Stimulated activated CD4-positive, alpha-beta T cell treated with anti-CD3 and anti-CD28 coated beads, TNF-alpha, amount 100 ng/mL, for 1 hour (primary cell): Measurements from ENCODE around the gene TEX2.
"Not testable (repeated sequence)": the region's sequence is repeated elsewhere in the genome, so short reads cannot be mapped to it uniquely, and the experiment has no call there.

Experiments used
- DNase-seq, 3 donors: peaks; one replicate each; pipeline ENCODE4 v3.0.0-alpha.2; 2020; ENCODE audit warnings: low read depth in 3 of 3, low spot score in 1 of 3

TEX2 gene

DNA sequence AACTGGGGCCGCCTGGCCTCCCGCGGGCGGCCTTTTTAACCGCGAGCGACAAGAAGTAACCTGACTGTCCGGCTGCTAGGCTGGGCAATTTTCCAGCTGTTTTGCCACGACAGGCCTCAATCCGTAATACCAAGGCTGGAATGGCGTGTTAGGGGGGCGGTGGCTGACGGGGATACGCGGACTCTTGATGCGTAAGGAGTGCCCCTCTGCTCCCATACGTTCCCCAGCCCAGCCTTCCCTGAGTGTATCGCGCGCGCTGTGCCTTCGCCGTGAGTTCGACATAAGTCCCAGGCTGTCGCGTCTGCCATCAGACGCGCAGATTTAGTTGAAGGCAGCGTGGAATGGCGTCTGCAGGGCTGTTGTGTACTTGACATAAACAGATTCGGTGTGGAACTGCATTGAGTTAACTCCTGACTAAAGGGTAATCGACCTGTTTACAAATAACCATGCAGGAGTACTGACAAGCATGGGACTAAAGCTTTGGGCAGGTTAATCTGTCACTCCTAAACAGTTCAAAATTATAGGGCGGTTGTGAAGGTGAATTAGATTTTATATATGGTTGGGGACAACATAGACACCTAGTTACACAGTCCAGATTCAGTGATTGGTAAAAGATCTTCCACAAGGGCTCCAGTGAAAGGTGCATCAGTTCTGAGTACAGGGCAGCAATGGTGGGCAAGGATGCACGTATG, 116.5 kb downstream of the TEX2 start:
- DNase-seq = peak in 2 of 3 donors; percentile 15 to 48

DNA sequence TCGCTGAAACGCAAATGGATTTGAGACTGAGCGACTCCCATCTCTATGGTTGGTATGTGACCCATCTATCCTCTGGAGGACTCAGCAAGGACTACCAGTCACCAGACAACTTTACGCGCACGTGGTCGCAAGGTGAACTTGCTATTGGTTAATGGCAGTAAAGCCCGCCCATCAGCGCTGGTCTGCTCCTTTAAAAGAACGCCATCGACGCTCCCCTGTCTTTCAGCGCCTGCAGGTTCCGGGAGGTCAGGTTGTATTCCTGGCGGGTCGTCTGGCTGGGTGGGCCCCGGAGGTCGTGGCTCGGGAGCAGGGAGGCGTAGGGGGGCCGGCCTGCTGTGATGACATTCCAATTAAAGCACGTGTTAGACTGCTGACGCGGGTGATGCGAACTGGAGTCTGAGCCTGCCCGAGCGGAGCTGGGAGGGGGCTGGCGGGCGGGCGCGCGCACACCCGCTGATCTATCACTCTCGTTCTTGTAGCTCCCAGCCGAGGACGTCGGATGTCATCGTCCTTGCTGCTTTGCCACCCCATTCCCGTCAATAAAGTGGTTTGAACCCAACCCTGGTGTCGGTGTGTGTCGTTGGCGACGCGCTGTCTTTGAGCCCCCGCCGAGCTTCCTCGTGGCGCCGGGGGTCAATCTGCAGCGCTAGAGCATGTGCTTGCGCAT, 117.2 kb downstream of the TEX2 start:
- DNase-seq = peak; percentile 86 to 94 (median 90)

GRCh38 chr17:64145375-64145750, 117.7 kb downstream of the TEX2 start:
- DNase-seq = no peak

- no peak for DNase-seq
These were observed 123.5 kb downstream of the TEX2 start for GRCh38 chr17:64139542-64139941.

- no peak for DNase-seq
These were observed 124.6 kb downstream of the TEX2 start for GRCh38 chr17:64138441-64138840.

DNA sequence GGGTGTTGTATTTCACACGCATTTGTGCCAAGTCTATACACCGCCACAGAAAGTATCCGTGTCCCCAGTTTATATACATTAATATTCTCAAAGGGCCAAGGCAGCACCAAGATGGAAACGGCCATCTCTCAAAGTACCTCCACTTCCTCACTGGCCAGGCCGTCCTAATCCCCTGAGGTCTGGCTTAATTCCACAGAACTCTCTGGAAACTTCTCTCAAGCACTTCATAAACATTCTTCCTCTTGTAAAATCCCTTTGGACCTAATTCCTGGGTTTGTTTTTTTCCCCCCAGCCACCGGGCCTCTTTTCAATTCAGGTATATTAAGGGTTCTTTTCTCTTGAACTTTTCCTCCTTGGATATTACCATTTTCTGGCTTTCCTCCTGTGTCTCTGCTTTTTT, 128.1 kb downstream of the TEX2 start:
- no peak for DNase-seq

DNA sequence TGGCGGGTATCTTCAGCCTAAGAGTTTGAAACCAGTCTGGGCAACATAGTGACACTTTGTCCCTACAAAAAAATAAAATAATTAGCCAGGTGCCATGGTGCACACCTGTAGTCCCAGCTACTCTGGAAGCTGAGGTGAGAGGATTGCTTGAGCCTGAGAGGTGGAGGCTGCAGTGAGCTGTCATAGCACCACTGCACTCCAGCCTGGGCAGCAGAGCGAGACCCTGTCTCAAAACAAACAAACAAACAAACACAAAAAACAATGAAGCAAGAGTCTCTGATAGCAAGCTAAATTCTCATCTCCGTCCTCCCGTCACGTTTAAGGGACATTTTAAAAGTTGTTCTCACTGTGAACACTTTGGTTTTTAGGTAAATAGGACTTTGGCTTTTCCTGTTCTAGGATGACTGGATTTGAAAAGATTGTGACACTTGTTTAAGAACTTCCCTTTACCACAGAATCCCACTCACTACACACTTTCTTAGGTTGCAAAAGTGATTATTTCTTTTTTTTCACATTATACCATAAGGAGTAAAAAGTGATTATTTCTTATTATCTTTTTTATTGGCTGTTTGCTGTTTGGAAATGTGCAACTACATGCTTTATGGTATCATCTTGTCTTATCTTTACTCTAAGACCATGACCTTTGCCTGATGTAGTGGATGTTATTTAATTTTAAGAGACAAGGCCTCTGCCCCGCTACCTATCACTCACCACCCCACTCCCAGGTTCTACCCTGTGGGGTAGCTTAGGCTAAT, 128.7 kb downstream of the TEX2 start:
- DNase-seq = no peak

GRCh38 chr17:64133546-64134215, 129.4 kb downstream of the TEX2 start:
- DNase-seq = no peak

DNA sequence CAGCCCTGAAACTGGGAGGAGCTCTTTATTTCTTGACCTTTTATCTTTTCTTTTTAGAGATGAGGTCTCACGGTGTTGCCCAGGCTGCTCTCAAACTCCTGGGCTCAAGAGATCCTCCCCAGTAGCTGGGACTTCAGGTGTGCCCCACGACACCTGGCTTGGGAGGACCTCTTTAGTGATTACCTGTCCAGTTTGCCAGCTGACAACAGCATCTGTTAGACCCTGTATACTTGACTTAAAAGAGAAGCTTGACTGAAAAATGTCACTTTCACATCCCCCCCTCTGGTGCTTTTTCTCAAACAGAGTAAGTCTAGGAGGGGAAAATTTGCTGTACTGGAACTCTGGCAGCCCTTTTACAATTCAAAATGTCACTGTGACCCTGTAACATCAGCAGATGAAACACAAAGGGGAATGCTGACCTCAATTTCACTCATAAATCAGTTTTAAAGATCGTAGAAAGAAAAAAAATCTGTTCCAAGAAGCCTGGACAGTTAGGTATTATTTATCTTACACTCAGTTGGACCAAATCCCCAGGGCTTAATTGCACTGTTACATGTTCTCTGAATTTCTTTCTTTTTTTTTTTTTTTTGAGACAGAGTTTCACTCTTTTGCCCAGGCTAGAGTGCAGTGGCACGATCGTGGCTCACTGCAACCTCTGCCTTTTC, 131.3 kb downstream of the TEX2 start:
- DNase-seq = no peak

DNA sequence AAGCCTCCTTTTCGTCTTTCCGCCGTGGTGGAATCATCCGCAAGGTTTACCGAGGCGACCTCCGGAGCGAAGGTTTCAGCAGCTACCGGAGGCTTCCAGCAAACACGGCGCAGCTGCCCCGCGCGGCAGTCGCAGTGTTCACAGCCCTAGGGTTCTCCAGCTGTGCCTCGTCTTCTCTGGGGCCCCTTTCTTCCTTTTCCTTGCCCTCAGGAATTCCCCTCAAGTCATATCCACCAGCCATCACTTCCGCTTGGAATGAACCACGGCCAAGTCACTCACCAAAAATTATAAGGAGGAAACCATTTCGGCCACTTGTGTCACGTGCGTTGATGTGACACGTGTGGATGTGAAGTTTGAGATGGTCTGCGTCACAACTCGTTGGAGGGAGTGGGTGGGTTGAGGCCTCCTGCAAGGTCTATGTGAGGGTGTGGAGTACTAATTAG, 132.5 kb downstream of the TEX2 start:
- peak in 2 of 3 donors; percentile 15 to 36 for DNase-seq

DNA sequence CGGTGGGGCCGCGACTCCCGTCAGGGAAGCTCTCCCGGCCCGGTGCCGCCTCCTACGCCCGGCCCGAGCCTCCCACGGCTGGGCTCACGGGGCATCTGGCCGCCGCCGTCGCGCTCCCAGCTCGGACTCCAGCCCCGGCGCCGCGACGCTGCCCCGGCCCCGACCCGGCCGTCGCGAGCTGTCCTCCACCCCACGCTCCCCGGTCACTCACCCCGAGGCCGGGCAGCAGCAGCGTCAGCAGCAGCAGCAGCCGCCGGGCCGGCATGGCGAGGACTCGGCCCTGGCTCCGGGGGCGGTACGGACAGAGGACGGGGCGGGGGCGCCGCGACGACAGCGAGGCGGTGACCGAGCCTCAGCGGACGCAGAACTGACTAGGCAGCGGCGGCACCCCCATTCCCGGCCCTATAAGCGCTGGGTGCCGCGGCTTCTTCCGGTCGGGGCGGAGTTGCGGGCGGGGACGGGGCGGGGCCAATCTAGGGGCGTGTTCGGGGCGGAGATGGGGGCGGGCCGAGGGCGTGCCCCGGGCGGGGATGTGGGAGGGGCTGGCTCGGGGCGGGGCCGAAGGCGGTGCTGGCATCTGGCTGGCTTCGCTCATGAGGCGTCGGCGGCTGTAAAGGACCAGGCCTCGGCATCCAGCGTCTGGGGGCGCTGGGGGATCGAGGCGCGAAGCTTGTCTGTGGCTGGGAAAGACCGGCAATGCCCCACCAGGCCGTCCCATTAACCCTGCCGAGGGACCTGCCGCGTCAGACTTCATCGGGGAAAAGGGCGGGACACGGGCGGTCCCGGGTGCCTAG, 133.1 kb downstream of the TEX2 start, which contains the start of gene ERN1:
TSS of gene ERN1 (minus strand) at position 380 of the 794 bp plus-strand sequence. CDS start at position 265, 115 bp downstream.
- DNase-seq = peak; percentile 83 to 90 (median 89)

DNA sequence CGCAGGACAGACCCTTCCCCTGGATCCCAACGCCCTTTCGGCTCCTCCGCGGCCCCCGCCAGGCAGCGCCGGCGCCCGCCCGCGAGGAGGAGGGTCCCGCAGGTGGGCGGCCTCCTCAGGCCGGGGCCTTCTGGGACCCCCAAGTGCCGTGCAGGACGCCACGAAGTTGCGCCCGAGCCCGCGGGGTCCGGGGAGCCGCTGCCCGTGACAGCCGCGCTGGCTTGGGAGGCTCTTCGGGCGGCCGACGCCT, 133.6 kb downstream of the TEX2 start:
- DNase-seq = no peak

DNA sequence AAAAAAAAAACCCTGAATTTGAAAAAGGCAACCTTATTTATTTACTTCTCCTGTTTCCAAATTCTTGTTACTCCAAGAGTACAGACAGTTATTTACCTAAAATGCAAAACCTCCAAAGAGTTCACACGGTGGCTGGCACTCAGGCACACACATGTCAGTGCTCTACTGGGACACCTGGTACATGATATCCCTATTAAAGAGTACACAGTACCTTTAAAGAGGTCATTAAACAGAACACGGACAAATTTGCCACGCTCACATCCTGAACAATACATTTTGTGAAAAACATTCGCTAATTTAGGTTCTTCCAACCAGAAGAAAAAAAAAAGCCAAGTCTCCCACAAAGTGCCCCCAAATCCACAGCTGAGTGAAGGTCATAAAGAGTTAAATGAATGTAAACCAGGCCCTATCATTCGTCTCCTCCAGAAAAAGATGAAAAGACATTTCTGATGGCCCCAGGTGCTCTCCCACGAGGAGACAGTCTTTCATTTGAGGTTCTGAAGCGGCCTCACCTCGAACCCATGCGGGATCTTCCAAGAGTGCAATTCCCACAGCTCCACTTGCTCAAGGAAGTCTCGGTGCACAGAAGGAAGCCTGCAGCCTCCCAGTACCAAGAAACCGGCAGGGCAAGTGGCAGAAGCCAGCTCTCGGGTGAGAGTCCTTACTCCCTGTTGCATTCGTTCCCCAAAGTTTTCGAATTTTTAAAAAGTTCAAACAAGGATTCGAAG, 134.1 kb downstream of the TEX2 start:
- no peak for DNase-seq

DNA sequence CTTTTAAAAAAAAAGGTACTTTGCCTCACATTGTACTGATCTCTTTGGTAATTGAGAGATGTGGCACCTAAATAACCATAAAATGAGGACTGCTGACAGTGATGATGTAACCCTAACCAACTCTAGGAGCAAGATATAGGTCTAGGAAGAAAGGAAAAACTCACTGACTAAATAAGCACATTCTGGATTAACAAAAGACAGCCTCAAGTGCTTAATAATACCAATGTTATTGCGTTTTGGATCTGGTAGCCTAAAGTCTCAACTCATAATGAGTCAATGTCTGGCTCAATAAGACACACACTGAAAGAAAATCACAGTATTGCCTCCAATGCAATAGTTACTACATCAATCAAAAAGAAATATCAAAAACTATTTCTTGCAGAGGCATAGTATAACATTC, 136.1 kb downstream of the TEX2 start:
- DNase-seq = no peak

DNA sequence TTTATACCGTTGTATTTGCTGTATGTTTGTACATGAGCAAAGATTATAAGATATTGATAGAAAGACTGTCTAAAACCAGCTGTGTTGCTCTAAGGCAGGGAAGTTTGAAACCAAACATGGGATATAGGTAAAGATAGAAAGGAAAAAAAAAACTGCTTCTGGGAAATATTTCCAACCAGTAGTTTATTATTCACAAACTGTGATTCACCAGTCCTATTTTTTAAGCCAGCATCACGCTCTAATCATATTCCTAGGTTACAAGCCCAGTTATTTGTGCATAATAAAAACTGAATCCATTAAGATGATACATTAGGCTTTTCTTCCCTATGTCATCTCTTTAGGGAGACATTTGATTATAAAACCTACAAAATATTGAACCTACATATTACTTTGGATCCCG, 137.1 kb downstream of the TEX2 start:
- DNase-seq = no peak

DNA sequence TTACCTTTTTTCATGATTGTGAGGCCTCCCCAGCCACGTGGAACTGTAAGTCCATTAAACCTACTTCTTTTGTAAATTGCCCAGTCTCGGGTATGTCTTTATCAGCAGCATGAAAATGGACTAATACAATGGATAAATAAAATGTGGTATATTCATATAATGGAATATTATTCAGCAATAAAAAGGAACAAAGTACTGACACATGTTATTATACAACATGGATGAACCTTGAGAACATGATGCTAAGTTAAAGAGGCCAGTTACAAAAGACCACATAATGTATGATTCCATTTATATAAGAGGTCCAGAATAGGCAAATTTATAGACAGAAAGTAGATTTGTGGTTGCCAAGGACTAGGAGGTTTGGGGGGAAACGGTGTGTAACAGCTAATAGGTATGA, 138.5 kb downstream of the TEX2 start:
- DNase-seq = no peak

DNA sequence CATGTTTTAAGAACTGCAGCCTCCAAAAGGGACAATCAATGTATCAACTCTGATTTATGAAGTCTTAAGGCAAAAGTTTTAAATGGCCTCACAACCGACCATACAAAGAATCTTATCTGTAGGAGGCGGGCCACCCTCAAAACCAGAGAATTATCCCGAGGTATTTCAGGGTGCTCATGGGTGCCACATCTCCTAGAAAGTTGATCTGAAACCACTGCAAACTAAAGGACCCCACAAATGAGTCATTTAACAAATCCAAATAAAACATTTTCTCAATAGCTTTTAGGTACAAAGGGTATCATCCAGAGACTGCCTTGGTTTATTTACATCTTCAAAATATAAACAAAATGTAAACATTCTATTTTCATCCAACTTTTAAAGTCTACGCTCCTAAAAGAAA, 139.9 kb downstream of the TEX2 start:
- no peak for DNase-seq

- DNase-seq = not testable (repeated sequence)
These were observed 141.9 kb downstream of the TEX2 start for GRCh38 chr17:64120972-64121786.
